ENCODE measurements around the gene TSPAN14. TPM values are rescaled to one million over a fixed set of nuclear protein-coding genes. Genes with fewer than 3 reads are reported as not detected.
"Not testable (repeated sequence)": the region's sequence is repeated elsewhere in the genome, so short reads cannot be mapped to it uniquely, and the experiment has no call there.

Gene TSPAN14
- polyA plus RNA-seq, 3 donors from 2014 or later = 141 to 363 (median 226) TPM

- peak overlapping the region in 2 of 6 donors; percentile 40 to 72 for H3K27ac Mint-ChIP-seq
- H3K4me1 Mint-ChIP-seq = peaks cover 50 to 61% of the 10 kb centered on the region in 2 donors
- H3K27me3 Mint-ChIP-seq (ENCODE audit: low read depth in 3 of 3) = peaks cover under 1 to 4% (median 2%) of the 10 kb centered on the region in 3 donors
- peak overlapping the region in 2 of 5 donors; percentile 40 to 61 for H3K4me3 Mint-ChIP-seq
- DNase-seq = no peak
- H3K36me3 Mint-ChIP-seq = no peaks in the 10 kb centered on the region
- H3K9me3 Mint-ChIP-seq = no peaks in the 10 kb centered on the region
These were observed 76.1 kb downstream of the TSPAN14 start for GRCh38 chr10:80530251-80530650.

DNA sequence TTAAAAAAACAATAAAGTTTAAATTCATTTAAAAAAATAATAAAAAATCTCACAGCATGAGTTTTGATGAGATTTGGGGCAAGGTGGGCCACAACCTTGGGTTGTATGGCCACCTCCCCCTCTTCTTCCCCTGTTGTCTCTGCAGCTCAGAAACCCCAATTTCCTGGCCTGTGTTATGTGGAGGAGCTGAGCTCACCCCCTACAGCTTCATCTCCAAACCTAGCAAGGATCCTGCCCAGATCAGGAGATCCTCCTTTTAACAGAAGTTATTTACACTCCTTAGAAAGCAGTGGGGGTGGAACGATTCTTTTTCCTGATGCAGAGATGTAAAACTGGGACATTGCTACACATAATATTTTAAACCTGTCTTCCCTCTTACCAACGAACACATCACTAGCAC lies 76.7 kb downstream of the TSPAN14 start:
- Mint-ChIP-seq H3K4me3 (peak overlapping the region in 3 of 5 donors; percentile 7 to 57 (median 51)), H3K4me1 (peaks cover 48 to 60% of the 10 kb centered on the region in 2 donors), H3K27me3 (ENCODE audit: low read depth in 3 of 3) (peaks cover 4 to 5% (median 4%) of the 10 kb centered on the region in 3 donors), H3K27ac (peak overlapping the region in 4 of 6 donors; percentile 8 to 28 (median 12)), H3K36me3 (peaks cover 0 to 3% (median 0%) of the 10 kb centered on the region in 3 donors), H3K9me3 (no peaks in the 10 kb centered on the region)
- DNase-seq = no peak

DNA sequence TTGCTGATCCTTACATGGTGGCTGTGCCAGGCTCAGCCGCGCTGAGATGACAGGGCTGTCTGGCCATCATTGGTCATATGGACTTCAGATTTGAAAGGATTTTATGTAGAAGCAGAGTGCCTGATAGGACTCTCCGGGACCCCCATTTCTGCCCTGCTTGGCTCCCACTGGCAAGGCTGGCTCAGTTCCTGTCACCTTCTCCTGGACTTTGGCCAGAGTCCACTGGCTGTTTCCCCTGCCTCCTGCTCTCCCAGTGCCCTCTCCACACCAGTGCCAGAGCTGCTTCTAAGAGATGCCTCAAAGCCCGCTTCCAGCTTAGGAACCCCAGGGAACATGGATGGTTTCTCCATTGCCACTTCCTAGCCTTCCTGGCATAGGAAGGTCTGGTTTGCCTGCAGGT lies 78.5 kb downstream of the TSPAN14 start:
- Mint-ChIP-seq H3K27me3 (ENCODE audit: low read depth in 3 of 3) (peaks cover 2 to 4% (median 3%) of the 10 kb centered on the region in 3 donors), H3K4me1 (peaks cover 45 to 48% of the 10 kb centered on the region in 2 donors), H3K9me3 (no peaks in the 10 kb centered on the region), H3K27ac (peak overlapping the region in 3 of 6 donors; percentile 10 to 40 (median 28)), H3K4me3 (no peak overlapping the region), H3K36me3 (peaks cover 0 to 3% (median 0%) of the 10 kb centered on the region in 3 donors)
- no peak for DNase-seq

GRCh38 chr10:80534059-80534458 lies 79.9 kb downstream of the TSPAN14 start:
- not testable (repeated sequence) for H3K27me3 Mint-ChIP-seq (ENCODE audit: low read depth in 3 of 3); H3K36me3 Mint-ChIP-seq
- peaks cover 35 to 38% of the 10 kb centered on the region in 2 donors for H3K4me1 Mint-ChIP-seq

GRCh38 chr10:80534646-80535045 lies 80.5 kb downstream of the TSPAN14 start:
- not testable (repeated sequence) for H3K4me3 Mint-ChIP-seq

More at GRCh38 chr10:80534059-80534458, 79.9 kb downstream of the TSPAN14 start:
- not testable (repeated sequence) for H3K9me3 Mint-ChIP-seq, DNase-seq, H3K4me3 Mint-ChIP-seq, H3K27ac Mint-ChIP-seq

DNA sequence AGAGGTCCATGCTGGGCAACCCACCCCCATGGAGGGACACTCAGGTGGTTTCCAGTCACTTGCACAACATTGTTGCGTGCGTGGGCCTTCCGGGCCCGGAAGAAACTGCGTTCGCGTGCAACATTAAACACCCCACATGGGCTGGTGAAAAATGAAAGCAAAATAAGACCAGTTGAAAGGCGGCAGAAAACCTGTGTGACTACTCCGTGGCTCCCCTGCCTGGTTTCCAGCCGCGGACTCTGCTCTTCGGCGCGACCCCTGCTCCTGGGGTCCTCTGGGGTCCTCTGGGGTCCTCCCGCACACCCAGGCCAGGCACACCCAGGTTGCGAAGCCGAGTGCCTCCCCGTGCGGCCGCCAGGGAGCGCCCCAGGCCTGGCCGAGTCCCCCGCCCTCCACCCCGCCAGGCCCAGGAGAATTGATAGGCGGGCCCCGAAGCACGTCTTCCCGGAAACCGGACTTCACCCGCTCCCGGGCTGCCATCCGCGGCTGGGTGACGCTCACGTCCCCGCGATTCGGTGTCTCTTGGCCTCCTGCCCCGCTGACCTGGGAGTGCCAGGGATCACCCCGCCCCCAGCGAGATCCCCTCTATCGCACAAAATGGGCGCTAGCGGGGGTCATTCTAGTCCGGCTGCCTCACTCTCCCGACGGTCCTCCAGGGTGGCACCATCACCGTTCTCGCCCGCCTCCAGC lies 81.7 kb downstream of the TSPAN14 start:
- peaks cover 0 to 3% (median 0%) of the 10 kb centered on the region in 3 donors for H3K36me3 Mint-ChIP-seq
- peak; percentile 74 to 78 (median 74) for DNase-seq
- peaks cover 18 to 20% of the 10 kb centered on the region in 2 donors for H3K4me1 Mint-ChIP-seq
- H3K9me3 Mint-ChIP-seq = no peaks in the 10 kb centered on the region
- H3K27me3 Mint-ChIP-seq (ENCODE audit: low read depth in 3 of 3) = peaks cover 2 to 4% (median 3%) of the 10 kb centered on the region in 3 donors
- H3K4me3 Mint-ChIP-seq = peak overlapping the region; percentile 83 to 89 (median 88)
- peak overlapping the region; percentile 76 to 95 (median 92) for H3K27ac Mint-ChIP-seq

More at GRCh38 chr10:80534646-80535045, 80.5 kb downstream of the TSPAN14 start:
- not testable (repeated sequence) for H3K9me3 Mint-ChIP-seq; DNase-seq; H3K27me3 Mint-ChIP-seq (ENCODE audit: low read depth in 3 of 3); H3K36me3 Mint-ChIP-seq; H3K27ac Mint-ChIP-seq
- H3K4me1 Mint-ChIP-seq = peaks cover 29 to 32% of the 10 kb centered on the region in 2 donors

DNA sequence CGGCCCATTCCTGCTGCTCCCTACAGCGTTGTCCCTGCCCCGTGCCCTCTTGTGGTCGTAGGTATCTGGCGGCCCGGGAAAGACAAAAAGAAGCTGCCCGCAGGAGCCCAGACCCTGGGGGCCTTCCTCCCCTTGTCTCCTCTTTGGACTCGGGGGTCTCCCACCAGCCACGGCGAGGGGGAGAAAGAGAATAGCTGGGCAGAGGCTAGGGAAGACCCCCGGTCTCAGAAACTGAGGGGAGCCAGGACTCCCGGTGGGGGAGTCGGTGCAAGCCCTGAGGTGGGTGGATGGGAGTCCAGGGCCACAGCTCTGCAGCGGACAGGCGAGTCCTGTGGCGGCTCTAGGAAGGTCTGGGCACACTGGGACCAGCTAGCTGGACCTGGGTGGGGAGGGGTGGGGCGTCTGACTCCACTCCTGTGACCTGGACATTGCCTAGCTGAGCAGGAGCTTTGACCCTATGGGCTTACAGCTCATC lies 82.3 kb downstream of the TSPAN14 start:
- no peaks in the 10 kb centered on the region for H3K9me3 Mint-ChIP-seq
- peaks cover 2 to 4% (median 3%) of the 10 kb centered on the region in 3 donors for H3K27me3 Mint-ChIP-seq (ENCODE audit: low read depth in 3 of 3)
- H3K4me3 Mint-ChIP-seq = peak overlapping the region; percentile 83 to 89 (median 88)
- DNase-seq = no peak
- H3K27ac Mint-ChIP-seq = peak overlapping the region; percentile 76 to 95 (median 92)
- H3K4me1 Mint-ChIP-seq = peaks cover 14 to 15% of the 10 kb centered on the region in 2 donors
- peaks cover 0 to 3% (median 0%) of the 10 kb centered on the region in 3 donors for H3K36me3 Mint-ChIP-seq

DNA sequence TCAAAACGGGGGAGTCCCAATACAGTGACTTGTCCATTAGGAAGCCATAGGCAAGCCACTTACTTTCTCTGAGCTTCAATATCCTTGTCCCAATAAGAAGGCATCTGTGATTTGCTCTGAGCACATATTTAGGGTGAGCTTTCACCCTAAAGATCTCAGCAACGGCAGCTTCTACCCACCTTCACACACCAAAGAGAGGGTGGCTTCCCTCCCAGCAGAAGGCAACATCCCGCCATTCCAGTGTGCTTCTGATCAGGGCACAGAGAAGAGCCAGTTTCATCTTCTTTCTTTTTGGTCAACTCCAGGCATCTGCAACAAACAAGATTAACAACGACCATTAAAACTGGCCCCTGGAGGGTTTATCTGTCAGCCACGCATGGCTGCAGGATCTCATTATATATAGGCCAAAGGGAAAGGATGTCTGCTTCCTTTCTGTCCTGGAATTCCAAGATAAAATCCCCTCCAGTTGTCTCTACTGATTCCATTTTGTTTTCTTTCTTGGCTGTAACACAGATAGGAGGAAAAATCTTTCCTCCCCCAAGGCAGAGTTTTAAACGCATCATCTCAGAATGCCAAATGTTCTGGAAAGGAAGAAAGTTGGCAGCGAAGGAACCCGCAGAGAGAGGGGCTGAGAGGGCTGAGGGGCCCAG lies 83.1 kb downstream of the TSPAN14 start:
- Mint-ChIP-seq H3K27me3 (ENCODE audit: low read depth in 3 of 3) (peaks cover 3 to 4% (median 3%) of the 10 kb centered on the region in 3 donors), H3K9me3 (no peaks in the 10 kb centered on the region), H3K4me1 (peaks cover 6 to 11% of the 10 kb centered on the region in 2 donors), H3K4me3 (peak overlapping the region; percentile 66 to 76 (median 71)), H3K27ac (peak overlapping the region; percentile 51 to 95 (median 78)), H3K36me3 (peaks cover 0 to 3% (median 0%) of the 10 kb centered on the region in 3 donors)
- DNase-seq = no peak

DNA sequence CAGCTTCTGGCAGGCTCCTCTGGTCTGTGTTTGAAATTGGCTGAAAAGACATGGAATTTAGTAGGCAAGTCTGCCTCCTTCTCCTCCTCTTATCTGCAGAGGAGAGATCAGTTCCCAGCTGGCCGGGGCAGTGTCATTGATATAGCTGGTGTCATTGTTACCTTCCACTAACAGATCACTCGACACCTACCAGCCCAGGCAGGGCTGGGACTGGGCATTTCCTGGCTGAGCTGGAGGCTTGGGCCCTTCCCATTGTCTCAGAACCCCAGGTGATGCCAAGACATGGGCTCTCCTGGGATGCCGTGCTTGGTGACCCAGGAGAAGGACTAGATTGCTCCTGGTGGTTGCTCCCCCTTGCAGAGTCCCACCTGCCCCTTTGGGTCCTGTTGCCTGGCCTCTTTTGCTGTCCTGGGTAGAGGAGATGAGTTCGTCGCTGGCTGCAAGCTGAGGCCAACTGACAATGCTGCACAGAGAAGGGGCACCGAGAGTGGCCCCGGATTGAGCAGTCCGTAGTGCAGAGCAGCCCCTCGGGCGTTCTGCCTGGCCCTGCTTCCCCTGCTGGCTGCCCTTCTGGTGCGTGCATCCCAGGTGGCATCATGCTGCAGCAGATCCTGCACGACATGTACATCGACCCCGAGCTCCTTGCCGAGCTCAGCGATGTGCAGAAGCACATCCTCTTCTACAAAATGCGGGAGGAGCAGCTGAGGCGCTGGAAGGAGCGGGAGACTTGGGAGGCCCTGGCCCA lies 83.8 kb downstream of the TSPAN14 start, which contains the start of gene SH2D4B:
SH2D4B (plus strand) TSS at position 167 of the 745 bp plus-strand sequence; CDS start at position 597, 430 bp downstream.
- Mint-ChIP-seq H3K27me3 (ENCODE audit: low read depth in 3 of 3) (peaks cover 1 to 4% (median 3%) of the 10 kb centered on the region in 3 donors), H3K4me1 (peaks cover 6 to 11% of the 10 kb centered on the region in 2 donors), H3K4me3 (peak within 1 kb of the TSS; percentile 66 to 76 (median 71)), H3K27ac (peak within 1 kb of the TSS; percentile 51 to 95 (median 78)), H3K9me3 (no peaks in the 10 kb centered on the region), H3K36me3 (peaks cover 0 to 3% (median 0%) of the 10 kb centered on the region in 3 donors)
- no peak for DNase-seq

- Mint-ChIP-seq H3K4me1 (peaks cover 6 to 11% of the 10 kb centered on the region in 2 donors), H3K4me3 (no peak overlapping the region), H3K27ac (no peak overlapping the region), H3K36me3 (peaks cover 0 to 3% (median 0%) of the 10 kb centered on the region in 3 donors), H3K9me3 (no peaks in the 10 kb centered on the region), H3K27me3 (ENCODE audit: low read depth in 3 of 3) (peaks cover 1 to 4% (median 3%) of the 10 kb centered on the region in 3 donors)
- no peak for DNase-seq
These were observed 84.5 kb downstream of the TSPAN14 start for GRCh38 chr10:80538481-80539185.

- Mint-ChIP-seq H3K9me3 (no peaks in the 10 kb centered on the region), H3K27ac (peak overlapping the region in 1 of 6 donors; percentile 12), H3K36me3 (peaks cover 0 to 3% (median 0%) of the 10 kb centered on the region in 3 donors), H3K4me3 (no peak overlapping the region), H3K27me3 (ENCODE audit: low read depth in 3 of 3) (peaks cover 1 to 4% (median 3%) of the 10 kb centered on the region in 3 donors), H3K4me1 (peaks cover 6 to 11% of the 10 kb centered on the region in 2 donors)
- DNase-seq = no peak
These were observed 85.4 kb downstream of the TSPAN14 start for GRCh38 chr10:80539421-80540031.

- H3K4me3 Mint-ChIP-seq = no peak overlapping the region
- no peak overlapping the region for H3K27ac Mint-ChIP-seq
- H3K36me3 Mint-ChIP-seq = peaks cover 0 to 3% (median 0%) of the 10 kb centered on the region in 3 donors
- no peak for DNase-seq
- no peaks in the 10 kb centered on the region for H3K9me3 Mint-ChIP-seq
- peaks cover 6 to 11% of the 10 kb centered on the region in 2 donors for H3K4me1 Mint-ChIP-seq
- peaks cover 1 to 4% (median 3%) of the 10 kb centered on the region in 3 donors for H3K27me3 Mint-ChIP-seq (ENCODE audit: low read depth in 3 of 3)
These were observed 86.0 kb downstream of the TSPAN14 start for GRCh38 chr10:80540136-80540535.

Measured in immature natural killer cell (primary cell).